NCI-H2171 (cell line): ENCODE data around the gene RRM2.
"Not testable (repeated sequence)": the region's sequence is repeated elsewhere in the genome, so short reads cannot be mapped to it uniquely, and the experiment has no call there.

Experiments used
- DNase-seq: peaks from one replicate; lab custom pipeline; 2025; lab: John Stamatoyannopoulos, UW

The RRM2 gene

GRCh38 chr2:10132596-10132995 lies 10.1 kb downstream of the RRM2 start:
- no peak for DNase-seq

GRCh38 chr2:10132996-10133647 lies 10.6 kb downstream of the RRM2 start:
- no peak for DNase-seq

- DNase-seq: peak; percentile 62
Observed at GRCh38 chr2:10135296-10136089, 13.0 kb downstream of the RRM2 start.

GRCh38 chr2:10136101-10136934 lies 13.8 kb downstream of the RRM2 start:
- no peak for DNase-seq

- no peak for DNase-seq
Observed at GRCh38 chr2:10137053-10137843, 14.7 kb downstream of the RRM2 start.

GRCh38 chr2:10139536-10139935 lies 17.0 kb downstream of the RRM2 start:
- no peak for DNase-seq

- no peak for DNase-seq
Observed at GRCh38 chr2:10140841-10141610, 18.5 kb downstream of the RRM2 start.

- peak; percentile 30 for DNase-seq
Observed at GRCh38 chr2:10141736-10142639, 19.4 kb downstream of the RRM2 start.

GRCh38 chr2:10142640-10142965 lies 20.1 kb downstream of the RRM2 start:
- no peak for DNase-seq

GRCh38 chr2:10144771-10145518 lies 22.4 kb downstream of the RRM2 start:
- DNase-seq: no peak

- DNase-seq: no peak
Observed at GRCh38 chr2:10145519-10146357, 23.2 kb downstream of the RRM2 start.

- no peak for DNase-seq
Observed at GRCh38 chr2:10146366-10147005, 23.9 kb downstream of the RRM2 start.

- not testable (repeated sequence) for DNase-seq
Observed at GRCh38 chr2:10147050-10147660, 24.6 kb downstream of the RRM2 start.

GRCh38 chr2:10148268-10148667 lies 25.7 kb downstream of the RRM2 start:
- DNase-seq: no peak

- DNase-seq: no peak
Observed at GRCh38 chr2:10149635-10150034, 27.1 kb downstream of the RRM2 start.

GRCh38 chr2:10150436-10150835 lies 27.9 kb downstream of the RRM2 start:
- DNase-seq: no peak

GRCh38 chr2:10151462-10151861 lies 28.9 kb downstream of the RRM2 start:
- DNase-seq: no peak

GRCh38 chr2:10157293-10157692 lies 34.8 kb downstream of the RRM2 start:
- DNase-seq: no peak
